Endothelial cell of umbilical vein (primary cell): Measurements from ENCODE around the gene KTN1. TPM values are rescaled to one million over a fixed set of nuclear protein-coding genes. Genes with fewer than 3 reads are reported as not detected.

Source experiments
- BruUV-seq: library from RNA; stranded (reverse); fragments of 400-500 nt; replicated peaks from 2 replicates; lab custom pipeline; 2021; lab: Mats Ljungman, UMichigan
- CTCF ChIA-PET: fragments of 300-600, 350-600 bp; sonication (Branson Sonifier 250); formaldehyde crosslinking; loops from one replicate; lab custom pipeline; 2021; ENCODE audit warnings: antibody characterized with exemption, inconsistent platforms; lab: Charles Lee
- POLR2A ChIA-PET: fragments of 300-600, 350-600 bp; sonication (Branson Sonifier 250); formaldehyde crosslinking; loops from one replicate; lab custom pipeline; 2021; ENCODE audit warnings: antibody characterized with exemption, inconsistent platforms; lab: Charles Lee
- DNase-seq: peaks from one replicate; pipeline ENCODE4 v3.0.0-alpha.2; 2011; ENCODE audit warnings: low read depth, low spot score
- FAIRE-seq: peaks from 2 replicates; lab custom pipeline; 2011; peaks lifted over from hg19 to GRCh38; lab: Jason Lieb, UNC
- H2AFZ ChIP-seq: 2 replicates; pipeline ENCODE4 v1.6.0; 2012; ENCODE audit warnings: low read depth, low read length, control low read depth, inconsistent platforms
- H3K27ac ChIP-seq: 2 replicates; pipeline ENCODE4 v1.5.1; 2011; ENCODE audit warnings: low read depth, mild to moderate bottlenecking, control low read depth, low read length, moderate library complexity; ENCODE audit not compliant: insufficient read depth
- H3K27me3 ChIP-seq, 2 experiments: 2 replicates each; pipeline versions ENCODE4 v1.6.0 to v1.6.1; 2011; ENCODE audit warnings: low read length in 2 of 2, mixed read lengths in 1 of 2; ENCODE audit not compliant: control insufficient read depth in 2 of 2, insufficient read depth in 2 of 2
- H3K36me3 ChIP-seq, 2 experiments: 2 replicates in 1 of 2; 3 replicates in 1 of 2; pipeline ENCODE4 v1.5.1; 2011; ENCODE audit warnings: low read length in 2 of 2, mild to moderate bottlenecking in 1 of 2, moderate library complexity in 1 of 2; ENCODE audit not compliant: control insufficient read depth in 2 of 2, insufficient read depth in 2 of 2; ENCODE audit errors: extremely low read depth in 1 of 2
- H3K4me1 ChIP-seq: 3 replicates; pipeline ENCODE4 v1.5.1; 2011; ENCODE audit warnings: mild to moderate bottlenecking, low read length; ENCODE audit not compliant: control insufficient read depth, insufficient read depth; ENCODE audit errors: extremely low read depth
- H3K4me2 ChIP-seq: 2 replicates; pipeline ENCODE4 v1.6.1; 2011; ENCODE audit warnings: low read length, control low read depth, mixed read lengths; ENCODE audit not compliant: insufficient read depth
- H3K4me3 ChIP-seq, 3 experiments: fragments of 200-600 bp in 1 of 3; sonication (generic), shearing (Covaris generic) in 1 of 3; replicated peaks in 1 of 3; 2 replicates each; pipeline ENCODE4 v1.5.1; 2011 to 2016; ENCODE audit warnings: control low read depth in 3 of 3, low read length in 3 of 3, mild to moderate bottlenecking in 2 of 3, inconsistent platforms in 1 of 3, low read depth in 1 of 3, moderate library complexity in 1 of 3; ENCODE audit not compliant: insufficient read depth in 1 of 3
- H3K79me2 ChIP-seq: 2 replicates; pipeline ENCODE4 v1.6.0; 2012; ENCODE audit warnings: low read length, inconsistent platforms; ENCODE audit not compliant: control insufficient read depth, insufficient read depth
- H3K9ac ChIP-seq: replicated peaks from 2 replicates; pipeline ENCODE3; 2011; ENCODE audit warnings: low read length, control low read depth; ENCODE audit not compliant: insufficient read depth; ENCODE audit errors: extremely low read depth
- H3K9me1 ChIP-seq: replicated peaks from 3 replicates; pipeline ENCODE4 v1.6.0; 2011; ENCODE audit warnings: mild to moderate bottlenecking, low read length; ENCODE audit not compliant: control insufficient read depth, insufficient read depth; ENCODE audit errors: extremely low read depth
- H3K9me3 ChIP-seq: replicated peaks from 2 replicates; pipeline ENCODE4 v1.5.1; 2012; ENCODE audit warnings: low read length, inconsistent platforms; ENCODE audit not compliant: control insufficient read depth, insufficient read depth
- H4K20me1 ChIP-seq: replicated peaks from 2 replicates; pipeline ENCODE3; 2011; ENCODE audit warnings: mild to moderate bottlenecking, low read length; ENCODE audit not compliant: control insufficient read depth, insufficient read depth; ENCODE audit errors: extremely low read depth
- FOS ChIP-seq: IDR thresholded peaks from 2 replicates; pipeline ENCODE4 v1.6.1; 2011; ENCODE audit warnings: mild to moderate bottlenecking, low read length, moderate library complexity, borderline replicate concordance; ENCODE audit not compliant: insufficient read depth
- MYC ChIP-seq: IDR thresholded peaks from one replicate; pipeline ENCODE4 v1.6.1; 2011; ENCODE audit warnings: mild to moderate bottlenecking, low read depth, low read length
- POLR2AphosphoS5 ChIP-seq: IDR thresholded peaks from 2 replicates; pipeline ENCODE4 v1.6.1; 2012; ENCODE audit warnings: low read depth, mild to moderate bottlenecking, control low read depth, low read length, moderate library complexity; ENCODE audit not compliant: insufficient read depth
- dilution Hi-C: fragments of 300-500 bp; cut with MboI; formaldehyde crosslinking; loops from one replicate; pipeline ENCODE4 v1.15.0; 2019; ENCODE audit warnings: low sequenced_read_pairs; ENCODE audit not compliant: extremely low pct_ligation_motif_present
- intact Hi-C: fragments of 100-400 bp; cut with micrococcal nuclease; formaldehyde crosslinking; loops from one replicate; pipeline ENCODE4 v1.10.0; 2022
- polyA plus RNA-seq, 4 experiments: library from polyadenylated mRNA; depleted of rRNA in 3 of 4; stranded (reverse) in 3 of 4; unstranded in 1 of 4; fragments of >200 nt; gene quantifications; 2 replicates each; pipeline versions ENCODE4 v1.2.1 to v1.2.3, GENCODE V29; 2011 to 2012; ENCODE audit warnings: missing spikeins in 1 of 4
- total RNA-seq: library from RNA; stranded (reverse); gene quantifications from 2 replicates; pipeline ENCODE4 v1.2.3, GENCODE V29; 2021
- TF ChIP-seq, protein P1 (sequence below), 2 donors: IDR thresholded peaks; 1 replicate in 1 of 2; 2 replicates in 1 of 2; pipeline ENCODE4 v1.5.1; 2011; ENCODE audit warnings: low read length in 2 of 2, mild to moderate bottlenecking in 2 of 2, moderate library complexity in 2 of 2, control low read depth in 1 of 2, inconsistent platforms in 1 of 2, low read depth in 1 of 2; ENCODE audit not compliant: insufficient read depth in 1 of 2; ENCODE audit errors: extremely low read depth in 1 of 2
- TF ChIP-seq, protein P2 (sequence below): IDR thresholded peaks from 2 replicates; pipeline ENCODE4 v1.6.1; 2011; ENCODE audit not compliant: insufficient read depth, insufficient read length

Gene KTN1
- total and polyA plus RNA-seq, 2 donors (not counting 3 experiments of a cell fraction or from before 2014, with no cell fraction given) = 33.2 to 148 TPM

DNA sequence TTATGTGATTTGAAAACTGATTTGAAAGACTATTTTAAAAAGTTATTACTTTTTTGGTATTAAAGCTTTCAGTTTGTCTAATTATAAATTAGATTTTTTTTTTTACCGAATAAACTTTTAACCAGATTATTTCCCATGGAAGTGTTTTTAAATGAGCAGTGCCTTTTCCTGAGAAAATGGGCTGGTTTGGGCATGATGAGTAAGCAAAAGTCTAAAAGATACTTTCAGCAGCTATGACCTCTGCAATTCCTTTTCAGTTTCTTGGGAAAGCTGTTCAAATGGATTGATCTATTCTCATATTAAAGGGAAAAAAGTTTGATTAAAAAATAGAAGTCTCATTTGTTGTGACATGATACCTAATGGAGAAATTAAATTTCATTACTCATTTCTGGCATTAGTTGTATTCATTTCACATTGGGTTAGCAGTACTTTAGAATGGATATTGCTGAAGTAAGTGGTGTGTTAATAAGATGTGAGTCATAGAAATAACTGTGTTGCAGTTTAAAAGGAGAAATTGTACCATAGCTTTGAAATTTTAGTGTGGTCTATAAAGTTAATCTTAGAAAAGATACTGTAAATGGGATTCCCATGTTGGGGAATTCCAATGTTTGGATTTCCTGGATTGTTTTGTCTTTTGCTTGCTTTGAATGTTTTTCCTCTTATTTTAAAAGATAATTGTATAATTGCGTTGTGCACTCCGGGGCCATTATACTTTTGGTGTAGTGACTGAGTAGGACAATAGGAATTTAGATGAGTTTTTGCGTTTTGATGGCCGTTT lies 21.0 kb downstream of the KTN1 start:
- no peaks in the 10 kb centered on the region for H3K9me1 ChIP-seq
- peak overlapping the region; percentile 63 for H3K27ac ChIP-seq
- intact Hi-C loops = loop anchor here (2.0 kb wide), 2 partner anchors 14 to 86 kb away; no protein-coding TSS in a partner anchor
- H2AFZ ChIP-seq = no peak overlapping the region
- BruUV-seq = no TSS peak
- TF ChIP-seq, protein P1, sequence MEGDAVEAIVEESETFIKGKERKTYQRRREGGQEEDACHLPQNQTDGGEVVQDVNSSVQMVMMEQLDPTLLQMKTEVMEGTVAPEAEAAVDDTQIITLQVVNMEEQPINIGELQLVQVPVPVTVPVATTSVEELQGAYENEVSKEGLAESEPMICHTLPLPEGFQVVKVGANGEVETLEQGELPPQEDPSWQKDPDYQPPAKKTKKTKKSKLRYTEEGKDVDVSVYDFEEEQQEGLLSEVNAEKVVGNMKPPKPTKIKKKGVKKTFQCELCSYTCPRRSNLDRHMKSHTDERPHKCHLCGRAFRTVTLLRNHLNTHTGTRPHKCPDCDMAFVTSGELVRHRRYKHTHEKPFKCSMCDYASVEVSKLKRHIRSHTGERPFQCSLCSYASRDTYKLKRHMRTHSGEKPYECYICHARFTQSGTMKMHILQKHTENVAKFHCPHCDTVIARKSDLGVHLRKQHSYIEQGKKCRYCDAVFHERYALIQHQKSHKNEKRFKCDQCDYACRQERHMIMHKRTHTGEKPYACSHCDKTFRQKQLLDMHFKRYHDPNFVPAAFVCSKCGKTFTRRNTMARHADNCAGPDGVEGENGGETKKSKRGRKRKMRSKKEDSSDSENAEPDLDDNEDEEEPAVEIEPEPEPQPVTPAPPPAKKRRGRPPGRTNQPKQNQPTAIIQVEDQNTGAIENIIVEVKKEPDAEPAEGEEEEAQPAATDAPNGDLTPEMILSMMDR (IDR thresholded peaks at IDR 0.05; ENCODE audit: extremely low read depth in 1 of 2, insufficient read depth in 1 of 2, low read depth in 1 of 2, low read length in 2 of 2) = no peak
- TF ChIP-seq, protein P2, sequence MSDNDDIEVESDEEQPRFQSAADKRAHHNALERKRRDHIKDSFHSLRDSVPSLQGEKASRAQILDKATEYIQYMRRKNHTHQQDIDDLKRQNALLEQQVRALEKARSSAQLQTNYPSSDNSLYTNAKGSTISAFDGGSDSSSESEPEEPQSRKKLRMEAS = no peak
- TF ChIP-seq POLR2AphosphoS5 = no peak
- TF ChIP-seq MYC = no peak
- peak; percentile 54 for TF ChIP-seq FOS
- peaks cover 78% of the 10 kb centered on the region for H3K79me2 ChIP-seq
- H3K9ac ChIP-seq = no peak overlapping the region
- ChIA-PET CTCF (interaction anchor here (0.9 to 3.5 kb wide), 6 partner anchors 11 to 163 kb away, joined by 3 to 30 read pairs (median 5); partner anchors contain the start of gene TBPL2), POLR2A (interaction anchor here (0.6 kb wide), 1 partner anchor 190 kb away, joined by 5 read pairs; no protein-coding TSS in a partner anchor)
- FAIRE-seq (no peak), DNase-seq (peak; percentile 56)
- no peak overlapping the region for H3K4me3 ChIP-seq
- H3K27me3 ChIP-seq = no peaks in the 10 kb centered on the region
- dilution Hi-C loops = no loop called here
- H4K20me1 ChIP-seq = peaks cover 3% of the 10 kb centered on the region
- no peaks in the 10 kb centered on the region for H3K36me3 ChIP-seq
- H3K4me1 ChIP-seq = peaks cover 25% of the 10 kb centered on the region
- peak overlapping the region; percentile 52 for H3K4me2 ChIP-seq
- H3K9me3 ChIP-seq = no peaks in the 10 kb centered on the region
